Dendritic cell treated with granulocyte-macrophage colony-stimulating factor and Interleukin-4, amounts not matched to agents 40 ng/mL and 50 ng/mL, for 4 days (primary cell): Measurements from ENCODE around the gene PLXNA3.
A peak's percentile ranks its signal among the peaks of the same experiment; 100 is the strongest.

Experiments used
- H3K27ac Mint-ChIP-seq: one replicate; pipeline ENCODE4 v1.8.0; 2022; ENCODE audit warnings: mild to moderate bottlenecking, mixed read lengths
- H3K27me3 Mint-ChIP-seq: one replicate; pipeline ENCODE4 v1.8.0; 2022; ENCODE audit warnings: mild to moderate bottlenecking, mixed read lengths
- H3K36me3 Mint-ChIP-seq: one replicate; pipeline ENCODE4 v1.8.0; 2022; ENCODE audit warnings: low read depth, mixed read lengths
- H3K4me1 Mint-ChIP-seq: one replicate; pipeline ENCODE4 v1.8.0; 2022; ENCODE audit warnings: low read depth, mixed read lengths
- H3K4me3 Mint-ChIP-seq: one replicate; pipeline ENCODE4 v1.8.0; 2022; ENCODE audit warnings: mild to moderate bottlenecking, moderate library complexity, mixed read lengths
- H3K9me3 Mint-ChIP-seq: one replicate; pipeline ENCODE4 v1.8.0; 2022; ENCODE audit warnings: mixed read lengths
- intact Hi-C: fragments of 100-400 bp; cut with micrococcal nuclease; formaldehyde crosslinking; loops from one replicate; pipeline ENCODE4 v1.15.0; 2022

PLXNA3 gene

DNA sequence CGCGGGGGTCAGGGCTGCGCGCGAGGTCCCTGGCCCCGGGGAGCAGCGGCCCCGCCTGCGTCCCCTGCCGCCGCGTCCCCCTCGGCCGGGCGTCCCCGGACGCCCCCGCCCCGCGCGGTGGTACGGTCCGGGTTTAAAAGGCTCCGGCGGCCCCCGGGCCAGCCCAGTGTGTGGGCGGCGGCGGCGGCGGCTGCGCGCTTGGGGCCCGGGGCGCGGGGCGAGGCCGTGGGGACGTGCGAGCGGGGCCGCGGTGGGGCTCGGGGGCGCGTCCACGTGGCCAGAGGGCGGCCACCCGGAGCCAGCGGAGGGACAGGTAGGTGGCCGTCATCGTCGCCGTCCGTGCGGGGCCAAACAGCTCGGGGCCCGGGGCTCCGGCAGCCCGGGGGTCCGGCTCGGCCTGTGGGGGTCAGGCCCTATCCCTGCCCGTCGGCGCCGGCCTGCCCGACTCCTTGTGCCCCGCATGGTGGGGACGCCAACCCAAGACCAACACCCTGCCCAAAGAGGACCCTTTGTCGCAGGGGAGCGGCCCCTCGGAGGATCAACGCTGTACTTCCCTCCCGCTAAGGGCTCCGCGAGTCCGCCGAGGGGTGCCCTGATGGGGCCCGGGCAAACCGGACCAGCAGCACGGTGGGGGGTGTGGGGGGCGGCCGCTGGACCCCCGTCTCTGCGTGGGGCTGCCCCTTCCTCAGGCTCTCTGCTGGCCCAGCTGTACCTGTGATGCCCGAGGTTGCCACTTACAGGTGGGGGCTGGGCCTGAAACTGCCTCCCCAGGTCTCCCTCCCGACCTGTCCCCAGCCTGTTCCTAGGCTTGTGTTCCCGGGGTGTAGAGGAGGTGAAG is at the start of gene PLXNA3:
Gene PLXNA3 (plus strand): TSS at position 166 of the 838 bp plus-strand sequence. CDS start 1,903 bp downstream, outside the sequence.
- intact Hi-C loops = loop anchor here (10.0 kb wide), 1 partner anchor 54 kb away; the partner anchor contains the start of gene DNASE1L1
- H3K9me3 Mint-ChIP-seq = no peaks in the 10 kb centered on the region
- peak within 1 kb of the TSS; percentile 93 for H3K4me3 Mint-ChIP-seq
- H3K27ac Mint-ChIP-seq = peak within 1 kb of the TSS; percentile 92
- H3K36me3 Mint-ChIP-seq = peaks cover 48% of the 10 kb centered on the region
- peaks cover 10% of the 10 kb centered on the region for H3K27me3 Mint-ChIP-seq
- H3K4me1 Mint-ChIP-seq = peaks cover 30% of the 10 kb centered on the region

DNA sequence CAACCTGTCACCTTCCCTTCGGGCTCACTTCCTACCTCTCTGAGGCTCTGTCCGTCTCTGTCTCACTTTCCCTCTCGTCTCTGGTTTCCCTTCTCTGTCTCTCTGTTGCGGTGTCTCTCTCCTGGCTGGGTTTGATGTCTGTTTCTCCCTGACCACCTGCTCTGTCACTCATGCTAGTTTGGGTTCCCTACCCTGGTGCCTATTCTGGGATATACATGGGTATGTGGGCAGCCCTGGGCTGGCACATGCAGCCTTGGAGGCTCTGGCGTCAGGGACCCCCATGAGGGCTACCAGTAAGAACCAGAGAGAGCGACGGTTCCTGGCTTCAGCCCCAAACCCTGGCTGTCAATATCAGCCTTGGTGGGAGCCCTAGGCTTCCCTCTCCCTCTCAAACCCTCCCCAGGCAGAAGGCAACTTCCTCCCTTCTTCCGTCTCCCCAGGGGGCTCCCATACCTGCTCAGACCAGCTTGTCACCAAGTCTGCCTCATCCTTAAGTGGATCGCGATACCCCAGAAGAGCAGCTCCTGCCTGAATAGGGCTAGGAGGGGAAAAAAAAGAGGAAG is 49.3 kb upstream of the PLXNA3 start:
- Mint-ChIP-seq H3K9me3 (no peaks in the 10 kb centered on the region), H3K27me3 (no peaks in the 10 kb centered on the region), H3K36me3 (peaks cover 47% of the 10 kb centered on the region), H3K4me3 (peak overlapping the region; percentile 91), H3K4me1 (peaks cover 38% of the 10 kb centered on the region), H3K27ac (peak overlapping the region; percentile 85)
- intact Hi-C loops = loop anchor here (10.0 kb wide), 1 partner anchor 46 kb away; the partner anchor contains the start of gene PLXNA3

DNA sequence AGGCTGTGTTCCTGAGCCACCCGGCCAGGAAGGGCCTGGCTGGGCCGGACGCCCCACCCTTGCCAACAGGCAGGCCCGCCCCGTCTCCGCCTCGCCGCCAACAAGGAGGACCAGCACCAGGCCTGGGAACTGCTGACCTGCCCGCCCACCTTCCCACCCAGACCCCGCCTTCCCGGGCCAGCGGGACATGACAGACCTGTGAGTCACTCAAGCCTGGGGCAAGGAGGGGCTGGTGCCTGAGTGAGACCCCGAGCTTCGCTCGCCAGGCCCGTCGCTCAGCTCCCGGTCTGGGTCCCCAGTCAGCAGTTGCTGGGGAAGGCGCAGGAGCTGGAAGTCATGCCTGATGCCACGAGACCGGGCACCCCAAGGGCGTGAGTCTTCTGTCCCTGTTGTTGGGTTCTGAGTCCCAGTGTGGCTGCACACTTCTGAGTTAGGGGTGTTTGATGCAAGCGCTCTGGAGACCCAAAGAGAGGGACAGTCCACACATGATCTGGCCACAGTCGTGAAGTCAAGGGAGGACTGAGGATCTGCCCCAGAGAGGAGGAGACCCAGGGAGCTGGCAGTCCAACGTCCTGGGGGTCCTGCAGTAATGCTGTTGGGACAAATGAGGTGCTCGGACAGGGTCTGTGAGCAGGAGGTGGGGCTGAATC is 48.7 kb upstream of the PLXNA3 start, which contains the start of gene DNASE1L1:
Gene DNASE1L1 (minus strand): TSS at position 33 of the 650 bp plus-strand sequence. CDS start 3,686 bp downstream, outside the sequence.
- Mint-ChIP-seq H3K4me3 (peak within 1 kb of the TSS; percentile 91), H3K9me3 (no peaks in the 10 kb centered on the region), H3K27me3 (no peaks in the 10 kb centered on the region), H3K27ac (peak within 1 kb of the TSS; percentile 85), H3K36me3 (peaks cover 45% of the 10 kb centered on the region), H3K4me1 (peaks cover 36% of the 10 kb centered on the region)
- intact Hi-C loops = loop anchor here (10.0 kb wide), 1 partner anchor 45 kb away; the partner anchor contains the start of gene PLXNA3

GRCh38 chrX:154411981-154412340 is 46.1 kb upstream of the PLXNA3 start:
- intact Hi-C loops = loop anchor here (2.0 kb wide), 1 partner anchor 19 kb away; no protein-coding TSS in a partner anchor
- H3K27ac Mint-ChIP-seq = peak overlapping the region; percentile 89

GRCh38 chrX:154412468-154412867 is 45.6 kb upstream of the PLXNA3 start:
- intact Hi-C loops = loop anchor here (2.0 kb wide), 1 partner anchor 18 kb away; no protein-coding TSS in a partner anchor
- peaks cover 40% of the 10 kb centered on the region for H3K4me1 Mint-ChIP-seq
- peak overlapping the region; percentile 89 for H3K27ac Mint-ChIP-seq
- no peaks in the 10 kb centered on the region for H3K9me3 Mint-ChIP-seq
- H3K36me3 Mint-ChIP-seq = peaks cover 57% of the 10 kb centered on the region
- peak overlapping the region; percentile 92 for H3K4me3 Mint-ChIP-seq
- H3K27me3 Mint-ChIP-seq = no peaks in the 10 kb centered on the region

More at GRCh38 chrX:154411981-154412340, 46.1 kb upstream of the PLXNA3 start:
- Mint-ChIP-seq H3K36me3 (peaks cover 52% of the 10 kb centered on the region), H3K4me3 (peak overlapping the region; percentile 92), H3K27me3 (no peaks in the 10 kb centered on the region), H3K4me1 (peaks cover 35% of the 10 kb centered on the region), H3K9me3 (no peaks in the 10 kb centered on the region)

- intact Hi-C loops = loop anchor here (2.0 kb wide), 1 partner anchor 18 kb away; no protein-coding TSS in a partner anchor
- Mint-ChIP-seq H3K27ac (no peak overlapping the region), H3K9me3 (no peaks in the 10 kb centered on the region), H3K4me1 (peaks cover 39% of the 10 kb centered on the region), H3K4me3 (peak overlapping the region; percentile 92), H3K27me3 (no peaks in the 10 kb centered on the region), H3K36me3 (peaks cover 57% of the 10 kb centered on the region)
Measured at GRCh38 chrX:154413142-154413541, 44.9 kb upstream of the PLXNA3 start.

DNA sequence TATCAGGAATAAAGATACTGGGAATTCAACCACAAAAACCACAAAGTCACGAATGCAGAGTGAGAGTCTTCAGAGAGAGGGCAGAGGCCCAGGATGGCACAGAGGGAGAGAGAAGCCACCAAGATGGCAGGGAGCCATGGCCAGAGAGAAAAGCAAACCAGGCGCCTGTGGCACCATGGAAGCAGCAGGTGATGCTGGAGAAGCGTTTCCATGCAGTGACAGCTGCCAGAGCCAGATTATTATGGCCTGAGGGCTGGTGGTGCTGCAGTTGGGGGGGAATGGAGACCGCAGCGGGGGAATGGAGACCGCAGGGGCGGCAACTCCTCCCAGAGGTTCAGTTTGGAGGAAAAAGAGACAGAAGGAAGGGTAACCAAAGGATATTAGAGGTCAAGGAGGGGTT is 40.9 kb upstream of the PLXNA3 start:
- Mint-ChIP-seq H3K36me3 (peaks cover 81% of the 10 kb centered on the region), H3K4me1 (peaks cover 31% of the 10 kb centered on the region), H3K9me3 (no peaks in the 10 kb centered on the region), H3K27ac (peak overlapping the region; percentile 29), H3K27me3 (no peaks in the 10 kb centered on the region), H3K4me3 (no peak overlapping the region)
- intact Hi-C loops = no loop called here

DNA sequence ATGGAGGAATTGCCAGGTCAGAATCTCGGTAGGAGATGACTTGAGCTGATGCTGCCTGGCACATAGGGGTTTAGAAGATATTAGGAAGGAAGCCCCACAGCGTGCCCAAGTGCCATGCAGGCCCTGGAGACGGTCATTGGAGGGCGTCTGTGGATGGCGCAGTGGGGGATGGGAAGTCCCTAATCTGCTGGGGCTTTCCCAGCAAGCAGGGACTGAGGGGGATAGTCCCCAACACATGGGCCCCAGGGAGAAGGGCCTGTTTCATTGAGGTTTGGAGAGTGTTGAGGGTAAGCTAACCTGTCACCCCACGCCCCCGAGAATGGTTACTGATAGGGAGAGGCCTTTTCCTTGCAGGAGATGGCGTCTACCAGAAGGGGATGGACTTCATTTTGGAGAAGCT is 38.9 kb upstream of the PLXNA3 start:
- peaks cover 66% of the 10 kb centered on the region for H3K36me3 Mint-ChIP-seq
- peaks cover 24% of the 10 kb centered on the region for H3K4me1 Mint-ChIP-seq
- no peaks in the 10 kb centered on the region for H3K9me3 Mint-ChIP-seq
- peak overlapping the region; percentile 39 for H3K27ac Mint-ChIP-seq
- no peaks in the 10 kb centered on the region for H3K27me3 Mint-ChIP-seq
- intact Hi-C loops = no loop called here
- no peak overlapping the region for H3K4me3 Mint-ChIP-seq

GRCh38 chrX:154419688-154420401 is 38.2 kb upstream of the PLXNA3 start:
- Mint-ChIP-seq H3K27me3 (no peaks in the 10 kb centered on the region), H3K9me3 (no peaks in the 10 kb centered on the region), H3K4me1 (peaks cover 29% of the 10 kb centered on the region), H3K36me3 (peaks cover 66% of the 10 kb centered on the region), H3K27ac (no peak overlapping the region), H3K4me3 (no peak overlapping the region)
- intact Hi-C loops = no loop called here

GRCh38 chrX:154420402-154420756 is 37.7 kb upstream of the PLXNA3 start:
- Mint-ChIP-seq H3K4me1 (peaks cover 29% of the 10 kb centered on the region), H3K4me3 (no peak overlapping the region), H3K9me3 (no peaks in the 10 kb centered on the region), H3K27me3 (no peaks in the 10 kb centered on the region), H3K36me3 (peaks cover 61% of the 10 kb centered on the region), H3K27ac (no peak overlapping the region)
- intact Hi-C loops = no loop called here

DNA sequence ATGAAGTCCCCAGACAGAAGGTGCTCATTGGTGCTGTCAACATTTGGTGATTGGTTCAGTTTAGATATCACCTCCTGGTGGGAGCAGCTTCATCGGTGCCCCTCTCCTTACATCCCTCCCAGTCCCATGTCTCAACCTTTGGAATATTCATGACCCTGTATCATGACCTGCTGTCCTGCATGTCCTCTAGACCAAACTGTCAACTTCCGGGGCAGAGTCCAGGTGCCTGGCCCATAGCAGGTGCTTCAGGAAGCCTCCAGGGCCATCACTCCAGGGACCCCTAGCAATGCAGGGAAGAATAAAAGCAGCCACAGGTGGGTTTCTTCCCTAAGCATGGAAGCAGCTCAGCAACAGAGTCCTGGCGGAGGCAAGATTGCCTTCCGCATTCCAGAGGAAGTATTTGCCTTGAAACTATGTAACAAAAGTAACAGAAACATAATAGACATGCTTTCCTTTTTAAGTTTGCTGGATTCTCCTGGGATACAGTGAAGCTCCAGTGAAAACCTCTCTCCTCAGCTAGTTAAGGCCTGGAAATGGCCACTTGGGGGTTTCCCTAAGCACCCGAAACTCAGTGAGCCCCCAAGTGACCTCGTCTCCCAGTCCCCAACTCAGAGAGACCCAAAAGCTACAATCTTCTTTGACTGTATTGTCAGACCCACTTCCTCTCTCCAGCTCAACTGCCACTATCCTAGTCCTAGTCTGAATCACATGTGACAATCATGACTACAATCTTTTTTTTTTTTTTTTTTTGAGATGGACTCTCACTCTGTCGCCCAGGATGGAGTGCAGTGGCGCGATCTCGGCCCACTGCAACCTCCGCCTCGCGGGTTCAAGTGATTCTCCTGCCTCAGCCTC is 30.9 kb upstream of the PLXNA3 start:
- Mint-ChIP-seq H3K4me1 (peaks cover 37% of the 10 kb centered on the region), H3K27ac (peak overlapping the region; percentile 89), H3K27me3 (no peaks in the 10 kb centered on the region), H3K9me3 (no peaks in the 10 kb centered on the region), H3K36me3 (peaks cover 31% of the 10 kb centered on the region), H3K4me3 (peak overlapping the region; percentile 81)
- intact Hi-C loops = no loop called here

GRCh38 chrX:154428176-154429171 is 29.6 kb upstream of the PLXNA3 start, which contains the start of gene ATP6AP1:
Gene ATP6AP1 (plus strand): TSS chrX:154428677. CDS start chrX:154428693, 16 bp downstream.
- Mint-ChIP-seq H3K4me1 (peaks cover 41% of the 10 kb centered on the region), H3K36me3 (peaks cover 44% of the 10 kb centered on the region), H3K27ac (peak within 1 kb of the TSS; percentile 89), H3K9me3 (no peaks in the 10 kb centered on the region), H3K4me3 (peak within 1 kb of the TSS; percentile 81), H3K27me3 (no peaks in the 10 kb centered on the region)
- intact Hi-C loops = no loop called here
